BJ (cell line): Measurements from ENCODE around the gene DOCK10. TPM values are rescaled to one million over a fixed set of nuclear protein-coding genes. Genes with fewer than 3 reads are reported as not detected.

Experiments
- CTCF ChIA-PET: fragments of 350-600 bp; formaldehyde crosslinking; extraction: SDS; loops from one replicate; lab custom pipeline; 2021; ENCODE audit warnings: antibody characterized with exemption, inconsistent platforms; lab: Yijun Ruan, JAX
- POLR2A ChIA-PET: fragments of 300-600 bp; sonication (Branson Sonifier 250); formaldehyde crosslinking; extraction: SDS; loops from one replicate; lab custom pipeline; 2021; ENCODE audit warnings: antibody characterized with exemption; lab: Charles Lee
- DNase-seq: peaks from one replicate; pipeline ENCODE4 v3.0.0-alpha.2; 2011; ENCODE audit warnings: low read depth
- H3K27me3 ChIP-seq: 2 replicates; pipeline ENCODE4 v1.6.0; 2011; ENCODE audit warnings: low read length; ENCODE audit not compliant: control insufficient read depth, insufficient read depth
- H3K36me3 ChIP-seq: 2 replicates; pipeline ENCODE4 v1.5.1; 2011; ENCODE audit warnings: low read length; ENCODE audit not compliant: control insufficient read depth, insufficient read depth
- H3K4me3 ChIP-seq: 2 replicates; pipeline ENCODE4 v1.5.1; 2011; ENCODE audit warnings: low read depth, mild to moderate bottlenecking, control low read depth, low read length
- CTCF ChIP-seq: IDR thresholded peaks from 2 replicates; pipeline ENCODE4 v1.5.1; 2011; ENCODE audit warnings: low read depth, mild to moderate bottlenecking, control low read depth, inconsistent platforms, low read length, moderate library complexity; ENCODE audit not compliant: insufficient read depth
- polyA plus RNA-seq: library from polyadenylated mRNA; depleted of rRNA; stranded (reverse); fragments of >200 nt; gene quantifications from 2 replicates; pipeline ENCODE4 v1.2.3, GENCODE V29; 2011

Gene DOCK10
- polyA plus RNA-seq, 1 experiment: 62.7 TPM

GRCh38 chr2:225037415-225038230 is 4.6 kb downstream of the DOCK10 start:
- ChIA-PET POLR2A (no interaction called here), CTCF (interaction anchor here (1.2 kb wide), 1 partner anchor 85 kb away, joined by 4 read pairs; no protein-coding TSS in a partner anchor)
- no peak for DNase-seq
- H3K27me3 ChIP-seq: no peaks in the 10 kb centered on the region
- H3K4me3 ChIP-seq: no peak overlapping the region
- peaks cover 2% of the 10 kb centered on the region; the same call in 1 of the 2 replicates for H3K36me3 ChIP-seq
- no peak for TF ChIP-seq CTCF

- CTCF ChIA-PET: interaction anchor here (1.2 kb wide), 1 partner anchor 86 kb away, joined by 4 read pairs; no protein-coding TSS in a partner anchor
- no peak for TF ChIP-seq CTCF
Observed at GRCh38 chr2:225036431-225036830, 5.8 kb downstream of the DOCK10 start.

GRCh38 chr2:225033440-225034318 is 8.6 kb downstream of the DOCK10 start:
- peaks cover 2% of the 10 kb centered on the region; the same call in 1 of the 2 replicates for H3K36me3 ChIP-seq
- H3K27me3 ChIP-seq: no peaks in the 10 kb centered on the region
- TF ChIP-seq CTCF: no peak
- POLR2A ChIA-PET: no interaction called here
- no peak for DNase-seq
- CTCF ChIA-PET: interaction anchor here (1.1 kb wide), 1 partner anchor 8 kb away, joined by 3 read pairs; no protein-coding TSS in a partner anchor
- no peak overlapping the region for H3K4me3 ChIP-seq

More at GRCh38 chr2:225036431-225036830, 5.8 kb downstream of the DOCK10 start:
- POLR2A ChIA-PET: no interaction called here
- Histone ChIP-seq H3K4me3 (no peak overlapping the region), H3K36me3 (peaks cover 3% of the 10 kb centered on the region; the same call in 1 of the 2 replicates), H3K27me3 (no peaks in the 10 kb centered on the region)
- DNase-seq: no peak

GRCh38 chr2:225032246-225032645 is 10.0 kb downstream of the DOCK10 start:
- CTCF ChIA-PET: interaction anchor here (0.6 to 1.1 kb wide), 3 partner anchors 9 to 112 kb away, joined by 3 to 5 read pairs (median 4); no protein-coding TSS in a partner anchor
- Histone ChIP-seq H3K27me3 (no peaks in the 10 kb centered on the region), H3K4me3 (no peak overlapping the region), H3K36me3 (peaks cover 2% of the 10 kb centered on the region; the same call in 1 of the 2 replicates)
- POLR2A ChIA-PET: interaction anchor here (0.7 kb wide), 1 partner anchor 139 kb away, joined by 4 read pairs; no protein-coding TSS in a partner anchor
- TF ChIP-seq CTCF: no peak
- no peak for DNase-seq

- no peak for DNase-seq
- no peak for TF ChIP-seq CTCF
- H3K27me3 ChIP-seq: no peaks in the 10 kb centered on the region
- no peak overlapping the region for H3K4me3 ChIP-seq
- POLR2A ChIA-PET: no interaction called here
- CTCF ChIA-PET: no interaction called here
- H3K36me3 ChIP-seq: peaks cover 2% of the 10 kb centered on the region; the same call in 1 of the 2 replicates
Observed at GRCh38 chr2:225031599-225031998, 10.7 kb downstream of the DOCK10 start.
